PC-3 (cell line): Measurements from ENCODE around the gene DNM2. TPM values are rescaled to one million over a fixed set of nuclear protein-coding genes. Genes with fewer than 3 reads are reported as not detected.

ENCODE experiments used
- ATAC-seq: fragments of 200-7000 bp; cut with Tn5 transposase; 2 replicates; pipeline ENCODE4 v1.9.1; 2020; ENCODE audit warnings: mild to moderate bottlenecking, moderate library complexity
- BruUV-seq: library from RNA; stranded (reverse); fragments of 400-500 nt; replicated peaks from 2 replicates; lab custom pipeline; 2021; lab: Mats Ljungman, UMichigan
- CTCF ChIA-PET: fragments of 300-600 bp; sonication (Branson Sonifier 250); formaldehyde crosslinking; loops from one replicate; lab custom pipeline; 2022; ENCODE audit warnings: antibody characterized with exemption; lab: Charles Lee
- POLR2A ChIA-PET: fragments of 300-600 bp; sonication (Branson Sonifier 250); formaldehyde crosslinking; loops from one replicate; lab custom pipeline; 2022; ENCODE audit warnings: antibody characterized with exemption; ENCODE audit not compliant: unreplicated experiment; lab: Charles Lee
- DNase-seq: peaks from one replicate; pipeline ENCODE4 v3.0.0-alpha.2; 2015
- H2AFZ ChIP-seq: fragments of 300-600 bp; sonication (generic); 2 replicates; pipeline ENCODE4 v1.6.0; 2016; ENCODE audit warnings: antibody characterized with exemption, low read length
- H3F3A ChIP-seq: fragments of 300-600 bp; sonication (generic); one replicate; pipeline ENCODE4 v1.6.0; 2017; ENCODE audit warnings: antibody characterized with exemption, low read length, control low read depth, mild to moderate bottlenecking; ENCODE audit not compliant: unreplicated experiment
- H3K27ac ChIP-seq: fragments of 300-600 bp; sonication (generic); 2 replicates; pipeline ENCODE4 v1.5.1; 2016; ENCODE audit warnings: mild to moderate bottlenecking, low read length
- H3K27me3 ChIP-seq: fragments of 300-600 bp; sonication (generic); 2 replicates; pipeline ENCODE4 v1.6.1; 2016; ENCODE audit warnings: low read length, mixed read lengths
- H3K36me3 ChIP-seq: fragments of 300-600 bp; sonication (generic); 2 replicates; pipeline ENCODE4 v1.6.1; 2016; ENCODE audit warnings: low read depth, mixed run types, low read length, mixed read lengths
- H3K4me1 ChIP-seq: fragments of 300-600 bp; sonication (generic); 2 replicates; pipeline ENCODE4 v1.5.1; 2016; ENCODE audit warnings: low read length; ENCODE audit not compliant: insufficient read depth
- H3K4me2 ChIP-seq: fragments of 300-600 bp; sonication (generic); 2 replicates; pipeline ENCODE4 v1.6.0; 2016; ENCODE audit warnings: low read length
- H3K4me3 ChIP-seq: fragments of 300-600 bp; sonication (generic); 2 replicates; pipeline ENCODE4 v1.5.1; 2016; ENCODE audit warnings: mild to moderate bottlenecking, low read length, mixed read lengths
- H3K79me2 ChIP-seq: fragments of 300-600 bp; sonication (generic); 2 replicates; pipeline ENCODE4 v1.6.1; 2017; ENCODE audit warnings: low read length, mixed read lengths
- H3K9ac ChIP-seq: fragments of 300-600 bp; sonication (generic); 2 replicates; pipeline ENCODE4 v1.6.0; 2016; ENCODE audit warnings: mild to moderate bottlenecking, low read length
- H3K9me2 ChIP-seq: fragments of 300-600 bp; sonication (generic); replicated peaks from 2 replicates; pipeline ENCODE4 v1.6.1; 2016; ENCODE audit warnings: mixed run types, low read length, mixed read lengths
- H3K9me3 ChIP-seq: fragments of 300-600 bp; sonication (generic); 2 replicates; pipeline ENCODE4 v1.6.1; 2016; ENCODE audit warnings: low read length, mixed read lengths
- H4K20me1 ChIP-seq: fragments of 300-600 bp; sonication (generic); 2 replicates; pipeline ENCODE4 v1.6.1; 2016; ENCODE audit warnings: low read length, mixed read lengths
- EZH2 ChIP-seq: fragments of 300-600 bp; sonication (generic); IDR thresholded peaks from one replicate; pipeline ENCODE4 v1.6.1; 2017; ENCODE audit warnings: antibody characterized with exemption, mild to moderate bottlenecking, low read length; ENCODE audit not compliant: unreplicated experiment
- EZH2phosphoT487 ChIP-seq: fragments of 300-600 bp; sonication (generic); IDR thresholded peaks from 2 replicates; pipeline ENCODE4 v1.6.1; 2018; ENCODE audit warnings: mild to moderate bottlenecking, antibody characterized with exemption, low read length, borderline replicate concordance
- intact Hi-C: fragments of 100-400 bp; cut with micrococcal nuclease; formaldehyde crosslinking; loops from 2 replicates; pipeline ENCODE4 v1.9.0; 2023
- total RNA-seq: library from RNA; depleted of rRNA; stranded (reverse); fragments of >200 nt; gene quantifications from 2 replicates; pipeline ENCODE4 v1.2.3, GENCODE V29; 2014
- TF ChIP-seq, protein P1 (sequence below): fragments of 300-600 bp; sonication (generic); conservative IDR thresholded peaks from 2 replicates; pipeline ENCODE4 v1.5.1; 2017; ENCODE audit warnings: antibody characterized with exemption, low read depth, mild to moderate bottlenecking, low read length

The DNM2 gene
- total RNA-seq, 1 experiment from 2014 or later: 150 TPM

DNA sequence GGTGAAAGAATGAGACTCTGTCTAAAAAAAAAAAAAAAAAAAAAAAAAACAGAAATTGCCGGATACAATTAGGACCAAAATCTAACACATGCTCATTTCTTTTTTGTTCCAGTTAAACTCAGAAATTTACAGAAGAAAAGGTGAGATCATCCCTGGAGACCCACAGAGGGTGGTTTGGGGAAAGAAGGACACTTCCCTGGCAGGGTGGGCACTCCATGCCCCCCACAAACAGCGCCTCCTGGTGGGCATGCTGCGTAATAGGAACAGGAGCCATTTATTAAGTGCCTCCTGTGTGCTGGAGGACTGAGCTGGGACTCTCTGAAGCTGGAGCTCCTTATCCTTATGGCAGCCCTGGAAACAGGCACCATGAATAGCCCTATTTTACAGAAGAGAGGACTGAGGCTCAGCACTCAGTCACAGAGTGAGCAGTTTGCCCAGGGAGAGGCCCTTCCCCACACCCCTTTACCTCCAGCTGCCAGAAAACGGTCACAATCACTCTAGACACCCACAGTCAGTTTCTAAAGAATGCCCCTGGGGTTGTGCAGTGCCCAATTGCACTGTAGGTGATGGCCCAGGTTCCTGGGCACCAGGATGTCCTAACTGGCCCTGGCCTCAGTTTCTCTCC is 140.4 kb downstream of the DNM2 start:
- TF ChIP-seq, protein P1, sequence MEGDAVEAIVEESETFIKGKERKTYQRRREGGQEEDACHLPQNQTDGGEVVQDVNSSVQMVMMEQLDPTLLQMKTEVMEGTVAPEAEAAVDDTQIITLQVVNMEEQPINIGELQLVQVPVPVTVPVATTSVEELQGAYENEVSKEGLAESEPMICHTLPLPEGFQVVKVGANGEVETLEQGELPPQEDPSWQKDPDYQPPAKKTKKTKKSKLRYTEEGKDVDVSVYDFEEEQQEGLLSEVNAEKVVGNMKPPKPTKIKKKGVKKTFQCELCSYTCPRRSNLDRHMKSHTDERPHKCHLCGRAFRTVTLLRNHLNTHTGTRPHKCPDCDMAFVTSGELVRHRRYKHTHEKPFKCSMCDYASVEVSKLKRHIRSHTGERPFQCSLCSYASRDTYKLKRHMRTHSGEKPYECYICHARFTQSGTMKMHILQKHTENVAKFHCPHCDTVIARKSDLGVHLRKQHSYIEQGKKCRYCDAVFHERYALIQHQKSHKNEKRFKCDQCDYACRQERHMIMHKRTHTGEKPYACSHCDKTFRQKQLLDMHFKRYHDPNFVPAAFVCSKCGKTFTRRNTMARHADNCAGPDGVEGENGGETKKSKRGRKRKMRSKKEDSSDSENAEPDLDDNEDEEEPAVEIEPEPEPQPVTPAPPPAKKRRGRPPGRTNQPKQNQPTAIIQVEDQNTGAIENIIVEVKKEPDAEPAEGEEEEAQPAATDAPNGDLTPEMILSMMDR: peak; percentile 97
- TF ChIP-seq EZH2phosphoT487 (no peak), EZH2 (no peak)
- Histone ChIP-seq H3K4me1 (no peaks in the 10 kb centered on the region), H3K9ac (no peak overlapping the region), H3K27me3 (no peaks in the 10 kb centered on the region), H3K36me3 (no peaks in the 10 kb centered on the region), H3K27ac (no peak overlapping the region), H4K20me1 (no peaks in the 10 kb centered on the region), H3K4me3 (no peak overlapping the region), H3F3A (no peaks in the 10 kb centered on the region), H2AFZ (no peak overlapping the region), H3K4me2 (no peak overlapping the region), H3K79me2 (no peaks in the 10 kb centered on the region), H3K9me2 (no peaks in the 10 kb centered on the region), H3K9me3 (no peaks in the 10 kb centered on the region)
- ChIA-PET CTCF (interaction anchor here (0.5 to 1.8 kb wide), 7 partner anchors 9 to 157 kb away, joined by 3 to 23 read pairs (median 7); partner anchors contain the start of genes DNM2, QTRT1 and TMED1), POLR2A (no interaction called here)
- ATAC-seq: no peak
- DNase-seq: peak; percentile 42
- intact Hi-C loops: no loop called here
- BruUV-seq: no TSS peak

DNA sequence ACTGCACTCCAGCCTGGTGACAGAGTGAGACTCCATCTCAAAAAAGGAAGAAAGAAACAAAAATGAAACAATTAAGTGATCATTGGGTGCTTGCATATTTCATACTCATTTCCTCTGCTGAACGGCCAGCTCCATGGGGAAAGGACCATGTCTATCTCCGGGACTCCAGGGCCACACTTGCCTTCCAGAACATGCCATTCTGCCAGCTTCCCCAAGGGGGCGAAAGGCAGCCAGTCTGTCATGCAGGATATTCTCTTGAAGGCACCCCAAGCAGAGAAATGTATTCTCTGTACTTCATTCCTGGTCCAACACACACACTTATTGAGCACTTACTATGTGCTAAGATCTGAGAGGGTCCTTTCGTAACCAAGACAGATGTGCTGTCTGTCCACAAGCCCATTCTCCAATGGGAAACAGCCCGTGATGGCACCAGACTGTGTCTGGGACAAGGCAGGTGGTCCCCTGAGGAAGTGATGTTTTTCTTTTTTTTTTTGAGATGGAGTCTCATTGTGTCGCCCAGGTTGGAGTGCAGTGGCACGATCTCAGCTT is 143.3 kb downstream of the DNM2 start:
- Histone ChIP-seq H3K4me1 (peaks cover 3% of the 10 kb centered on the region; the same call in 1 of the 2 replicates), H3K36me3 (no peaks in the 10 kb centered on the region), H4K20me1 (no peaks in the 10 kb centered on the region), H2AFZ (no peak overlapping the region), H3K9ac (no peak overlapping the region), H3K9me2 (no peaks in the 10 kb centered on the region), H3K4me2 (no peak overlapping the region), H3K27me3 (no peaks in the 10 kb centered on the region), H3F3A (no peaks in the 10 kb centered on the region), H3K79me2 (no peaks in the 10 kb centered on the region), H3K9me3 (no peaks in the 10 kb centered on the region), H3K27ac (no peak overlapping the region), H3K4me3 (no peak overlapping the region)
- intact Hi-C loops: no loop called here
- TF ChIP-seq EZH2phosphoT487 (no peak), EZH2 (no peak)
- TF ChIP-seq, protein P1: peak; percentile 61
- ChIA-PET POLR2A (no interaction called here), CTCF (no interaction called here)
- peak; percentile 29 for ATAC-seq
- peak; percentile 52 for DNase-seq
- no TSS peak for BruUV-seq
